A673 (cell line): ENCODE measurements around the gene ANKRD37. TPM values are rescaled to one million over a fixed set of nuclear protein-coding genes. Genes with fewer than 3 reads are reported as not detected.

Source experiments
- BruUV-seq: library from RNA; stranded (reverse); fragments of 400-500 nt; replicated peaks from 2 replicates; lab custom pipeline; 2021; lab: Mats Ljungman, UMichigan
- CTCF ChIA-PET: fragments of 300-600 bp; sonication (Branson Sonifier 250); formaldehyde crosslinking; loops from one replicate; lab custom pipeline; 2022; ENCODE audit warnings: antibody characterized with exemption; lab: Charles Lee
- POLR2A ChIA-PET: fragments of 300-600 bp; sonication (Branson Sonifier 250); formaldehyde crosslinking; loops from one replicate; lab custom pipeline; 2022; ENCODE audit warnings: antibody characterized with exemption; ENCODE audit not compliant: low non-redundant PET; lab: Charles Lee
- DNase-seq: peaks from one replicate; pipeline ENCODE4 v3.0.0-alpha.2; 2015; ENCODE audit warnings: low spot score
- H3K27ac ChIP-seq: fragments of 200-600 bp; sonication (generic); 2 replicates; pipeline ENCODE4 v1.5.1; 2016; ENCODE audit warnings: mixed run types, low read depth, mild to moderate bottlenecking, mixed read lengths, antibody characterized with exemption, low read length; ENCODE audit not compliant: poor library complexity, severe bottlenecking
- H3K27me3 ChIP-seq: fragments of 200-600 bp; sonication (generic); replicated peaks from 2 replicates; pipeline ENCODE4 v1.6.1; 2017; ENCODE audit warnings: mixed run types, low read depth, mild to moderate bottlenecking, mixed read lengths, antibody characterized with exemption, low read length; ENCODE audit not compliant: insufficient read depth, poor library complexity
- H3K36me3 ChIP-seq: fragments of 200-600 bp; sonication (generic); 2 replicates; pipeline ENCODE4 v1.6.1; 2016; ENCODE audit warnings: mixed run types, mild to moderate bottlenecking, mixed read lengths, antibody characterized with exemption, low read length; ENCODE audit not compliant: insufficient read depth, poor library complexity, severe bottlenecking
- H3K4me1 ChIP-seq: fragments of 200-600 bp; sonication (generic); 2 replicates; pipeline ENCODE4 v1.6.1; 2017; ENCODE audit warnings: mixed run types, mild to moderate bottlenecking, mixed read lengths, antibody characterized with exemption, low read length; ENCODE audit not compliant: insufficient read depth, poor library complexity, severe bottlenecking
- H3K4me3 ChIP-seq: fragments of 200-600 bp; sonication (generic); 2 replicates; pipeline ENCODE4 v1.5.1; 2016; ENCODE audit warnings: low read depth, mixed run types, mild to moderate bottlenecking, mixed read lengths, low read length; ENCODE audit not compliant: poor library complexity, severe bottlenecking
- H3K9me3 ChIP-seq: fragments of 200-600 bp; sonication (generic); 2 replicates; pipeline ENCODE4 v1.6.1; 2016; ENCODE audit warnings: mixed run types, low read depth, mild to moderate bottlenecking, mixed read lengths, antibody characterized with exemption, low read length; ENCODE audit not compliant: poor library complexity, severe bottlenecking
- CTCF ChIP-seq: fragments of 300-800, 200-600 bp; sonication (generic); conservative IDR thresholded peaks from 2 replicates; pipeline ENCODE4 v1.5.1; 2017; ENCODE audit warnings: low read depth, mild to moderate bottlenecking, antibody characterized with exemption, low read length, moderate library complexity, mixed read lengths
- EZH2 ChIP-seq: fragments of 200-600 bp; sonication (generic); IDR thresholded peaks from 2 replicates; pipeline ENCODE4 v1.6.1; 2017; ENCODE audit warnings: borderline replicate concordance, low read depth, mild to moderate bottlenecking, mixed read lengths, antibody characterized with exemption, low read length; ENCODE audit not compliant: poor library complexity, severe bottlenecking
- intact Hi-C: fragments of 100-400 bp; cut with micrococcal nuclease; formaldehyde crosslinking; loops from one replicate; pipeline ENCODE4 v1.10.0; 2022; ENCODE audit not compliant: unreplicated experiment
- total RNA-seq: library from RNA; stranded (reverse); gene quantifications from 2 replicates; pipeline ENCODE4 v1.2.3, GENCODE V29; 2021

ANKRD37 gene
- total RNA-seq, 1 experiment from 2014 or later = not detected

GRCh38 chr4:185381288-185382196, 15.1 kb upstream of the ANKRD37 start:
- Histone ChIP-seq H3K9me3 (peaks cover 16% of the 10 kb centered on the region), H3K27me3 (peaks cover 9% of the 10 kb centered on the region), H3K4me3 (no peak overlapping the region), H3K36me3 (no peaks in the 10 kb centered on the region), H3K4me1 (peaks cover 20% of the 10 kb centered on the region), H3K27ac (no peak overlapping the region)
- POLR2A ChIA-PET = interaction anchor here (0.6 kb wide), 1 partner anchor 20 kb away, joined by 5 read pairs; no protein-coding TSS in a partner anchor
- TF ChIP-seq EZH2 = no peak
- TF ChIP-seq CTCF = no peak
- peak; percentile 90 for DNase-seq
- BruUV-seq = no TSS peak
- intact Hi-C loops = loop anchor here (2.0 kb wide), 1 partner anchor 171 kb away; no protein-coding TSS in a partner anchor
- CTCF ChIA-PET = no interaction called here

DNA sequence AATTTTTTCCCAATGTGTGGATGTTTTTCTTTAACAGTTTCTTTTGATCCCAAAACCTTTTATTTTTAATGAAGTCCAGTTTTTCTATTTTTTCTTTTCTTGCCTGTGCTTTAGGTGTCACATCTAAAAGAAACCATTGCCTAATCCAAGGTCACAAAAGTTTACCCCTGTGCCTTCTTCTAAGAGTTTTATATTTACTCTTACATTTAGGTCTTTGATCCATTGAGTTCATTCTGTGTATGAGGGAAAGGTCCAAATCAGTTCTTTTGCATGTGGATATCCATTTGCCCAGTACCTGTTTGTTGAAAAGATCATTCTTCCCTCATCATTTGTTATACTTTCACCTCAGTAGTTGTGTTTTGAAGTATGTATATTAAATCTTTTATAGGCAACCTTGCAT, 13.9 kb upstream of the ANKRD37 start:
- intact Hi-C loops = no loop called here
- no peak for DNase-seq
- H3K4me1 ChIP-seq = peaks cover 20% of the 10 kb centered on the region
- peaks cover 16% of the 10 kb centered on the region for H3K9me3 ChIP-seq
- H3K27ac ChIP-seq = no peak overlapping the region
- CTCF ChIA-PET = no interaction called here
- no peak for TF ChIP-seq CTCF
- TF ChIP-seq EZH2 = no peak
- no peak overlapping the region for H3K4me3 ChIP-seq
- peaks cover 9% of the 10 kb centered on the region for H3K27me3 ChIP-seq
- no TSS peak for BruUV-seq
- no peaks in the 10 kb centered on the region for H3K36me3 ChIP-seq
- POLR2A ChIA-PET = no interaction called here

DNA sequence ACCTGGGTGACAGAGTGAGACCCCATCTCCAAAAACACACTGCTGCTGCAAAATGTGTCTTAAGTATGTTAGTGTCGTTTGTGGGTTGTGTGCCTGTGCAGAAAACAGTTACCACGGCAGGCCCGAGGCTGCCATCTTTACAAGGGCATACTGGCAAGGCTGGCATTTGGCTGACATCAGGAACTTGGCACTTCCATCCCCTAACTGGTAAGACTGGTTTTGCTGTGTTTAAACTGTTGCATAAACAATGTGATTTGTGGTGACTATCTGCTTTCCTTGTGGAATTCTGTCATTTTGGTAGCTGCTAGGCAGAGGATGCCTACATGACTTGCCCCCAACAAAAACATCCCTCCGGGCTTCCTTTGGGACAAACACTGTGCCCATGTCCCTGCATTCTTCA, 13.2 kb upstream of the ANKRD37 start:
- CTCF ChIA-PET = no interaction called here
- POLR2A ChIA-PET = no interaction called here
- H3K27me3 ChIP-seq = peaks cover 2% of the 10 kb centered on the region
- no peak overlapping the region for H3K27ac ChIP-seq
- TF ChIP-seq CTCF (no peak), EZH2 (no peak)
- H3K4me3 ChIP-seq = no peak overlapping the region
- no TSS peak for BruUV-seq
- intact Hi-C loops = no loop called here
- H3K4me1 ChIP-seq = peaks cover 20% of the 10 kb centered on the region
- H3K9me3 ChIP-seq = peaks cover 16% of the 10 kb centered on the region
- DNase-seq = no peak
- H3K36me3 ChIP-seq = no peaks in the 10 kb centered on the region
